HG03575 (cell line): ENCODE data around the gene RPUSD1.

Source experiments
- ATAC-seq: cut with Tn5 transposase; IDR thresholded peaks from one replicate; pipeline ENCODE4 v1.9.1; 2021; ENCODE audit not compliant: unreplicated experiment, insufficient number of reproducible peaks, low FRiP score; ENCODE audit errors: extremely low read depth

Gene RPUSD1

DNA sequence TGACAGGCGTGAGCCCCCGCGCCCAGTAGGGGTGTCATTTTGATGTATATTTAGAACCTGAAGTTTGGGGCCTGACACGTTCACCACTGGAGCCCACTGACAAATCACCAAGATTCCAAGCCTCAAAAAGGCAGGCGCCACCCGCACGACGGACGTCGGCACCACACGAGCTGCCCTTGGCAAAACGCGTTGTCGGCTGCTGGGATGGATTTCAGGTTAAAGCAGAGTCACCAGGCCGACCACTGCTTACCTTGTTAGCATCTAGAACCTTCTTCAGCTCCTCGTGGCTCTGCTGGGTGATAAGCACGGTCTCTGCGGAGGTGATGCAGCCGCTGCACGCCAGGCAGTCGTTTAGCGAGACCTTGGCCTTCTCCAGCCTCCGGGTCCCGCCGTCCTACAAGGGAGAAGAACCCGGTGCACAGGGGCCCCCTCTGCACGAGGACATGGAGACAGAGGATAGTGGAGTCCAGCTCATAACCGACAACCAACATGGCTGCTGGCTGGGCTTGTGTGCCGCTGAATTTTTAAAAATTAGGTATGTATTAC, 51.2 kb downstream of the RPUSD1 start:
- no peak for ATAC-seq

DNA sequence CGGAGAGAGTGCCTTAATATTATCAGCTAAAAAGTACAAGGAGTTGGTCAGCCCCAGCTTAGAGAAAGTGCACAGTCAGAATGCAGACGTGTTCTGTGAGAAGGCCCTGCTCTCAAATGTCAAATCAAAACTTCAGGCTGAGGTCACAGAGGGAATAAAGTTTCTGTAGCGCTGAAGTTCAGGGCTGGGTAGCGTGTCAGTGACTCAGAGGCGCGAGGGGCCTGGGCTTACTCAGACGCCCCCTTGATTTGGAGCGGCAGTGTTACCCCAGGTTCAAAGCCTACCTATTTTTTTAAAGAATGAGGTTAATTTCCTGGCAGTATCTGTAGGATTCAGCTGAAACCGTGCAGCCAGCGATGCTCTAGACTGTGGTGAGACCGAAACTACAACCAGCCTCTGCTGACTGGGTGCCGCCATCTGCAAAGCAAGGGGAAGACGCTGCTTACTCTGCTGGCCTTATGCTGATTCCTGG, 52.2 kb downstream of the RPUSD1 start:
- ATAC-seq, result no peak

DNA sequence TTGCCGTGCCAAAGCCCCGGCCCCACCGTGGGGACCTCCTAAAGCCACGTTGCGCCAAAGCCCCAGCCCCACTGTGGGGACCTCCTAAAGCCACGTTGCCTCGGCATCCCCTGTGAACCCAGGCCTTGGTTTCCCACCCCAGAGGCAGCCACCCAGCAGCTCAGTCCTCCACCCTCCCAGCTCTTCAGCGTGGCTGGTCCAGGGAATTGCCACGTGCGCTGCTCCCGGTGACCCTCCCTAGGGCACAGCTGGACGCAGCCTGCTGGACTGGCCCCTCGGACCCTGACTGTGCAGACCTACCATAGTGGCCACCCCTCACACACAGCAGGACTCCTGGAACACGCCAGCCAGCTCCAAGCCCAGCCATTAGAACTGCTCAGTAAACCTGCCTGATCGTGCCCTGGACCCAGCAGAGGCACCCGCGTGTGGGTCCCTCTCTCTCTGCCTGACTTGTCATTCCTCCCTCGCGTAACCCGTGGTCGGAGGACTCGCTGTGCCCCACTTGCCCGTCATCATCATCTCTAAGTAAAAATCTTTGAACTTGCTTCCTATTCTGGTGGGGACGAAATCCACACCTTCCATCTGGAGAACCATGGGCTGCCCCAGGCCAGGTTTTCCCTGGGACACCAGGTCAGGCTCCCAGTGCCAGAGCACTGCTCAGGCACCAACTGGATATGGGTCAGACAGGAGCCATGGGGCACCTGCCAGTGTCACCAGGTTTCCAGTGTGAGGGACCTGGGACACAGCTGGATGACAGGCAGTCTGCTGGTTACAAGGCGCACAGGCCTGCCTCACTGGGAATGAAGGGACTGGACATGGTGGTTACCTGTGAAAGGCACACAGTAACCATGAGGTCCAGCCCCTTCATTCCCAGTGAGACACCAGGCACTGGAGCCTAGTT, 53.0 kb downstream of the RPUSD1 start:
- no peak for ATAC-seq
